ENCODE measurements around the gene POMGNT1.

POMGNT1 gene

GRCh38 chr1:46206399-46206798, 8.2 kb upstream of the POMGNT1 start:
- no peak for DNase-seq

GRCh38 chr1:46205791-46206190, 7.6 kb upstream of the POMGNT1 start:
- DNase-seq: no peak

GRCh38 chr1:46205141-46205540, 6.9 kb upstream of the POMGNT1 start:
- DNase-seq: no peak

GRCh38 chr1:46204406-46204742, 6.1 kb upstream of the POMGNT1 start:
- no peak for DNase-seq

GRCh38 chr1:46203738-46204405, 5.6 kb upstream of the POMGNT1 start:
- no peak for DNase-seq

- no peak for DNase-seq
These were observed 1.1 kb upstream of the POMGNT1 start for GRCh38 chr1:46199233-46199749.

GRCh38 chr1:46197560-46197963, 672 bp downstream of the POMGNT1 start:
- DNase-seq: no peak

- DNase-seq: no peak
These were observed 1.6 kb downstream of the POMGNT1 start for GRCh38 chr1:46196609-46197008.

GRCh38 chr1:46194641-46195193, 3.5 kb downstream of the POMGNT1 start:
- DNase-seq: no peak

GRCh38 chr1:46193984-46194570, 4.2 kb downstream of the POMGNT1 start:
- DNase-seq: no peak

GRCh38 chr1:46193285-46193684, 4.9 kb downstream of the POMGNT1 start:
- DNase-seq: no peak

GRCh38 chr1:46192171-46192570, 6.1 kb downstream of the POMGNT1 start:
- DNase-seq: no peak

GRCh38 chr1:46191033-46191701, 7.1 kb downstream of the POMGNT1 start:
- no peak for DNase-seq

GRCh38 chr1:46190539-46190938, 7.7 kb downstream of the POMGNT1 start:
- DNase-seq: no peak

- no peak for DNase-seq
These were observed 9.8 kb downstream of the POMGNT1 start for GRCh38 chr1:46188295-46189030.

GRCh38 chr1:46187106-46187869, 10.9 kb downstream of the POMGNT1 start:
- DNase-seq: no peak

GRCh38 chr1:46186076-46186475, 12.2 kb downstream of the POMGNT1 start:
- no peak for DNase-seq

GRCh38 chr1:46184920-46185658, 13.1 kb downstream of the POMGNT1 start:
- peak; percentile 38 for DNase-seq

GRCh38 chr1:46183926-46184557, 14.2 kb downstream of the POMGNT1 start:
- DNase-seq: no peak

GRCh38 chr1:46183079-46183847, 15.0 kb downstream of the POMGNT1 start:
- no peak for DNase-seq
